GM18520 (cell line): ENCODE data around the gene EXOC4.

Source experiments
- ATAC-seq: cut with Tn5 transposase; IDR thresholded peaks from one replicate; pipeline ENCODE4 v1.9.1; 2021; ENCODE audit not compliant: unreplicated experiment

EXOC4 gene

DNA sequence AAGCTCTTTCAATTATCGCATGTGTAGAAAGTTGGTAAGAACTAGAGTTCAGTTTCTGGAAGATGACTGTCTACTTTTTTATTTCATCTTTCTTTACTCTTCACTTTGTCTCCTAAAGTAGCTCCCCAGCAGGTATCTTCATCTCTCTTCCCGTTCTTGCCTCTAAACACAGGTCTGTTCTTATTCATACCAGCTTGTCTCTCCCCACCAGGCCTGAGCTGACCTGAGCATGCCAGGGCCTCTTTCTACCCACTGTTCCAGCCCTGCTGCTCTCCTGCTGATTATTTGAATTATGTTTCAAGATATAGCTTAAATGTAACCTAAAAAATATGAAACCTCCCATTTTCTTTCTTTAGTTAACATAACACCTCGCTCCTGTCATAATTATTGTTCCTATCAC lies 488.2 kb downstream of the EXOC4 start:
- no peak for ATAC-seq

DNA sequence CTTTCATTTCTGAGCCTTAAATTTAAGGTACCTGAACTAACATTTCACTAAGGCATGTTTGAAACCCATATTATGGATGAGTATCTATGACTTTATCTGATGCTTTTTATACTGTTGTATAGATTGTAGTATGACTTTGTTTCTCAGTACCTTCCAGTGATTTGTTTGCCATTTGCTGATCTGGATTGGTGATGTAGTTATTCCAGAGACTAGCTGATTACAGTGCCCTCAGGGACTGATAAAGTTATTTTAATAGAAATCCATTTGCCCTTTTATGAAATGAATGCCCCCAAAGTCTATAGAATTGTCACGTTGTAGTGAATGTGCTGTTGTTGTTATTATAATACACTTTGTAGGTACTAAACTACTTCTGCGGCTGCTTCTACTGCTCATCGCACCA lies 488.8 kb downstream of the EXOC4 start:
- no peak for ATAC-seq

DNA sequence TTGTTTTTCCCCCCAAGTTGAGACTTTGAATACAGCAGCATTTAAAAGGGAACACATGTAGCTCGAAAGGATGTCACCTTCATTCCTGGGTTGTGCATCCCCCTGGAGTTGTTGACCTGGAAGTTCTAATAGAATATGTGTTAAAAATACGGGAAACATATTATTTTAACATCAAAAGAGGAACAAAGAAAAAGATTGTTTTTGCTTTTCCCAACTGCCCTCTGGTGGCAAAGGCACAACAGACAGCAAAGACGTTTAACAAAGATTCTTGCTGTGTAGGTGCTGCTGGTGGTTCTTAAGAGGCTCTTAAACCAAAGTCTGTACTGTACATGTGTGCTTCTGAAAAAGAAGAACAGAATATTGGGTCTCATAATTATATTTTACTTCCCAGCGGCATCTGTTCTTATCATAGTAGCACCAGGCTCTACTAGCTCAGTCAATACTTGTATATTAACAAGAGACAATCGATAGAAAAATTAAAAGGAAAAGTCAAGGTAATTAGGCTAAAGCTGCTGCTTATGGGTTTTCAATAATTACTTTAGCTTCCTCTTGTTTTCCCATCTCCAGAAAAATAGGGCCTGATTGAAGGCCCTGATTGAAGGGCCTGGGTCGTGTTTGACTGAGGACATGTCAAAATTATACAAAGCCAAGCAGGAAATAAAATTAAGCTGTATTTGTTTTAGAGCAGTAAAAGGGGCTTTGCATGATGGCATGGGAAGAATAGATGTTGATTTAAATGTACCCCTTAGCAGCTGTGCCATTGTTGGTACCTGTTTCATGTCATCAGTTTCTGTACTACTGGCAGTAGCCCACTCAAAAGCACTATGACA lies 490.0 kb downstream of the EXOC4 start:
- ATAC-seq, result no peak

DNA sequence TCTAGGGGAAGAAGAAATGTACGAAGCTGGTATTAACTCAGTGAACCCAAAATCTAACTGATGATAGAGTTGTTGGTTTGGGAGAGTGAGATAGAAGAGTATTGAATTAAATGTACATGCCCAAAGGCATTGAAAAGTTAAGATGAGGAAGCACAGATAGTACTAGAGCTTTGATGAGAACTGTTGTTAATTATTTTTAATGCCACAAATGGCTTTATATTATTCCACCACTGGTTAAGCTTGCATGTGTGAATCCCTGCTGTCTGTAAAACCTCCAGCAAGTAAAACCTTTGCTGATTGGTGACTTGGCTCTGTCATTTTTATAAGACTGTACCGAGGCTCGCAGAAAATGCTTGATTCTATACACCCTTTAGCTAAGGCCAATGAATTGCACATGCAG lies 491.6 kb downstream of the EXOC4 start:
- ATAC-seq, result no peak

DNA sequence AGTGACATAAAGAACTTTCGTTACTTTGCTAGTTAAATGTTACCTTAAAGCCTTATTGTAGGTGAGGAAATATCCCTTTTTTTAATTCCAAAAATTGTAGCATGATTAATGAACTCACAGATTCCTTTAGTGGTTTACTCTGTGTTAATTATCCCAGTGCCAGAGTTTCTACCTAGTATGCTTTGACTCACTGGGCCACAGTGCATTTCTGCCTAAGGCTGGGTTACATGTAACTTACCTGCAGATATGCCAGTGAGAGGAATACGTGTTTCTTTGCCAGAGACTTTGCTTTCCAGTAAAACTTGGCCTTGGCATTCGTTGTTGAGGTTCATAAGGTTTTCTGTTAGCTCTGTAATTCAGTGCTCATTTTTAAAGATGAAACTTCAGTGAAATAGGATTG lies 493.4 kb downstream of the EXOC4 start:
- ATAC-seq, result no peak

DNA sequence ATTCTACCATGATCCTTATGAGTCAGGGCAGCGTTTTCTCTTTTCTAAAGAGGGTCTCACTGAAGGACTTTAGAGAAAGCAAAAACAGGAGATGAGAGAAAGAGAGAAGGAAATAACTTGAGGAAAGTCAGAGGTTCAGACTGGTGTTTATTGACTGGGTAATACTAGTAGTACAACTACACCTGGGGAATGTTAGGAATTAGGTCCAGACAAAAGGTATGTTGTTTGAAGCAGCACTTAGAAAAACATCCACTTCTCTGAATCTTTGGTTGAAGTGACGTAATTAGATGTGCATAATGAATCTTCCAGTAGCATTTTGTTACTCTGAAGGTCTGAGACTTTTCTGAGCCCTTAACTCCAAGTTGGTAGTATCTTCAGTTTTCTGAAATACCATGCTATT lies 494.0 kb downstream of the EXOC4 start:
- no peak for ATAC-seq

DNA sequence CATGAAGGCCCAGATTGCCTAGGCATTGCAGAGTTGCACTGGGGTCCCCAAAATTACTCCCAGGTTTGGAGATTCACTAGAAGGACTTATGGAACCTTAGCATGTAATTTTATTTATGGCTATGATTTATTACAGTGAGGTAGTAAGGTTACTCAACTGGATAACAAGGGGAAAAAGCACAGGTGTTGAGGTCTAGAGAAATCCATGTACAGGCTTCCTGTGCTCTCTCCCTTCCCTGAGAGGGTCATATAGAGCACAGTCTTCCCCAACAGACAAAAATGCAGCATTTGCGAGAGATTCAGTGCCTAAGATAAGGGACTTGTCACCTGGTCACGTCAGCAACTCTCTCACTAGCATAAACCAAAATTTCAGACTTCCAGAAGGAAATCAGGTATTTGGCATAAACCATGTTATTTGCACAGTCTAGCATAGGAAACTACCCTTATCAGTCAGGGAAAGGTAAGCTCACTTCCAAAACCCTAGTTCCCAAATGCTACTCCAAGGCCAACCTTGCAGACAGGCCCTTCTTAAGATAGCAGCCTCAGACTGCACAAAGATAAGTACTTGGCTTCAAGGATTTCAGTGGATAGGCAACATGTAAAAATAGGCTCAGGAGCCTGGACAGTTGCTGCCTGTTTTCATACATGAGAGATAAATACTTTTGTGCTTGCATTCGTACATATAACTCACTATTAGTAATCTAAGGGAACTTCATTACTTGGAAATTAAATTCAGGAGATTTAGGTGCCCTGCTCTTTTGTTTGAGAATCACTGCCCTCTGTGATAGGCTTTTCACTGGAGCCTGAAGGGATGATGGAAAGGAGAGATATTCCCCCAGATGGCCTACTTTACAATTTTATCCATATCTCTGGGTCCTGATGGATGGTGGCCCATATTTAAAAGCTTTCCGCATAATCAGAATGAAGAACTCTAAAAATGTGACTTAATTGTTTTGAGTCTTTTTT lies 495.8 kb downstream of the EXOC4 start:
- no peak for ATAC-seq

DNA sequence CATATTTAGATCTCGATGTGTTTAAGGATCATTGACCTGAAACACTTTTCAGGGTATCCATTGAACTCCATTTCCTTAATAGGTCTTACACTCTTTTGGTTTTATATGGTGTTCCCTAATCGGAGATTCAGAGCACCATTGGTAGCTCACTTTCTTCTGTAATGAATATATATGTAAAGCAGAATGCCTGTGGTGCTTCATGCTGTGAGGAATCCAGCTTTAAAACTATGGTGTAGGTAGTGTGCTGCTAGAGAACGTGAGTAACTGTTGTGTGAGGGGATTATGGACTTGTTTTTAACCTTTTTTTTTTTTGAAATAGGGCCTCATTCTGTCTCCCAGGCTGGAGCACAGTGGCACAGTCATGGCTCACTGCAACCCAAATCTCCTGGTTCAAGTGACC lies 497.4 kb downstream of the EXOC4 start:
- ATAC-seq, result no peak

DNA sequence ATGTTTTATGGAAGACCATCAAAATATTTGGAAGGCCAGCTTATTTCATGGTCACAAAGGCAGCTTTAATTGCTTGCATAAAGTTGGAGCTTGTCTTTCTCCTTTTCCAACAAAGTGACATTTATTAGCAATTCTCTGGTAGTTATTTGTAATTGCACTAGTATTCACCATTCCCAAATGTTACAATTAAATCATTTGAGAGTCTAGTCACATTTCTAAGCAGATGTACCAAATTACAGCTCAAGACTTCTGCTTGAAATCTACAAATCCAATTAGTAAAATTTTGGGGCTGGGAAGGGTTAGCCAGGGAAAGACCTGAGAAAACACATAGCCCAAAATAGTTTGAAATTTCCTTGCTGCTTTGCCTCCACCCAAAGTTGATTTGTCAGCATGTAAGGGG lies 498.2 kb downstream of the EXOC4 start:
- ATAC-seq, result no peak

DNA sequence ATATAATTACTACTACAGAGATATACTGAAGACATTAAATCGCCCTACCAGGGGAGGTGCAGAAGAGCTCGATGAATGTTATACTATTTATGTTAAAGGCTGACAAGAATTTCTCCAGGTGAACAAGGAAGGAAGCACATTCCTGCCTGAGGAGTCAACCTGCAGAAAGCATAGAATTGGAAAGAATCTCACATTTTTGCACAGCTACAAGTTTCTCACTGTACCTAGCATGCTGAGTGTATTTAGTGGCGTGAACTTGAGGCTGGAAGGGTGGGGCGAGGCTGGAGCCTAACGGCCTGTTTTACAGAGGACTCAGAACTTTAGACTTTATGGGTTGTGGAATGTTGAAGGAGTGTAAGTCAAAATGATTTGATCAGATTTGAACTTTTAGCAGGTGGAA lies 500.6 kb downstream of the EXOC4 start:
- ATAC-seq, result no peak

DNA sequence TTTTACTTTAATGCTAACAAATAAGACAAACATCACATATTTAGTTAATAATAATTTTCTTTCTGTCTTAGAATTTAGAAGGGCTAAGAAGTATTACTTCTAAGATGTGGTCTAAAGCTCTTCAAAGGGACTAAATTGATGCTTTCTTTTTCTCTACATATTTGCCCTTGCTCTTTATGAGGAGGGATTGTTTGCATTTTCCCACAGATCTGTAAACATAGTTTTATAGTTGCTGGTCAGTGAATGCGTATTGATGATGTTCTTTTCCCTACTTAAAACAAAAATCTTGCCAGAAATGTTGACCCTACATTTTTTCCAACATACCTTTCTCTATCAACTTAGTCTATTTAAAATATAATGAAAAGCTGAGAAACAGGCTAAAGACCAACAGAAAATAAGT lies 501.8 kb downstream of the EXOC4 start:
- ATAC-seq, result no peak

DNA sequence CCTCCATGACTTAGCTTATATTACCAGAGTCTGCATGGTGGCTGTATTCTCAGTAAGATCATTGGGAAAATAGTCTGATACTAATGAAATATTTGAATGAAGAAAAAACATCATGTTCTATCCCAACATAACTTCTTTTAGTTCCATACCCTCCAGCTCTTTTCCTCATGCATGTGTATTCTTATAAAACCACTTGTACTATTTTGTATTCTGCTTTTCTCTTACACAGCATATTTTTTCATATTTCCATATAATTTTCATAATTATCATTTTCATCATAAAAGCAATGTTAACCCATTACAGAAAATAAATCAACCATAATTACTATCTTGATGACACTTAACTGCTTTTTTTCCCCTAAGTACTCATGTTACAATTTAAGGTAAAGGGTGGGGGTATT lies 503.0 kb downstream of the EXOC4 start:
- ATAC-seq, result no peak

DNA sequence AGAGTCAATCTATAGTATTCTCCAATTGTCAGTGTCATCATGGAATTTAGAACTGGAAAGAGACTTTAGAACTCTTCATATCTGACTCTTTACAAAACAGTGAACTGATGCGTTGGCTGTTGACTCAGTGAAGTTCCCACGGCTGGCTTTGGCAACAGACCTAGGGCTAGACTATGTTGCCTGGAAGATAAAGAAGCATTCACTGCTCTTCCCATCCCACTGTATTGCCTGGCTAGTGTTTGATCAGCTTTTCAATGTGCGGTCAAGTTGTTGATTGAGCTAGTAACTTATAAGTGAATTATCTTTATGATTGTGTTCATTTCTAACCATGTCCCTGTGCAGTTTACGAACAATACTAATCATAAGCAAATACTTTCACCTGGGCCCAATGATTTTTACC lies 508.6 kb downstream of the EXOC4 start:
- no peak for ATAC-seq

DNA sequence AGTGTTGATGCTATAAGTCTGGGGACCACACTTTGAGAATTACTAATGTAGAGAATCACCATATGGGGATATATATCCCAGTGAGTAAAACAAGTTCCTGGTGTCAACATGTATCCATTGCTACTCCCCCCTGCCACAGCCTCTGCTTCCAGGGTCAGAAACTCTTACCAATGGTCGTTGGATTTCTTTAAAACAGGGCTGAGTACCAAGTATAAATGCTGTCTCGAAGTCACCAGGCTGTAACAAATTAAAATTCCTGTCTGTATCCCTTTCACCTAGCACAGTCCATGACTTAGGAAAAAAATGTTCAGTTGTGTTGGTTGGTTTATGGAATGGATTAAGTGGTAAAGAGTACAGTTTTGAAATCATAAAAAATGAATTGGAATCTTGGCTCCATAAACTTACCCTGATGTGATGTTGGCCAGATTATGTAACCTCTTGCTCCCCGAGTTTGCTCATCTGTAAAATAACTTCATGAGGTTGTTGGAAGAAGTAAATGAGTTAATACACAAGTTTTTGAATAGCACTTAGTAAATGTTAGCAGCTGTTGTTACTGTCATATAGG lies 510.3 kb downstream of the EXOC4 start:
- no peak for ATAC-seq

DNA sequence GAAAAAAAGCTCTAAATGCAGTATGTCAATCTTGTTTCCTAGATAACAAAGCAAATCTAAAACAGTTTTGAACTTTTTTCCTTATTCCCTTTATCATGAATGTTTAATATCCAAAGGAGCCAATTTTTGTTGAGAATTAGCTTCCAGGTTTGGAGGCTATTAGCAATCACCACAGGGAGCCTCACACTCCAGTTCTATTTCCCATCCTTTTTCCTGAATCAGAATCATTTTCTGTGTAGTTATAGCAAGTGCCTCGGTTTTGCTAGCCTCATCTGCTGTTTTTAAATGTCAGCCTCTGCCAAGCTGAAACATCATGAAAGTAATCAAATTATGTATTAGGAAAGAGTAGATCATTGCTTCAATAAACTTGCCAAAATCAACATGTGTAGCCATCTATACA lies 516.8 kb downstream of the EXOC4 start:
- no peak for ATAC-seq

DNA sequence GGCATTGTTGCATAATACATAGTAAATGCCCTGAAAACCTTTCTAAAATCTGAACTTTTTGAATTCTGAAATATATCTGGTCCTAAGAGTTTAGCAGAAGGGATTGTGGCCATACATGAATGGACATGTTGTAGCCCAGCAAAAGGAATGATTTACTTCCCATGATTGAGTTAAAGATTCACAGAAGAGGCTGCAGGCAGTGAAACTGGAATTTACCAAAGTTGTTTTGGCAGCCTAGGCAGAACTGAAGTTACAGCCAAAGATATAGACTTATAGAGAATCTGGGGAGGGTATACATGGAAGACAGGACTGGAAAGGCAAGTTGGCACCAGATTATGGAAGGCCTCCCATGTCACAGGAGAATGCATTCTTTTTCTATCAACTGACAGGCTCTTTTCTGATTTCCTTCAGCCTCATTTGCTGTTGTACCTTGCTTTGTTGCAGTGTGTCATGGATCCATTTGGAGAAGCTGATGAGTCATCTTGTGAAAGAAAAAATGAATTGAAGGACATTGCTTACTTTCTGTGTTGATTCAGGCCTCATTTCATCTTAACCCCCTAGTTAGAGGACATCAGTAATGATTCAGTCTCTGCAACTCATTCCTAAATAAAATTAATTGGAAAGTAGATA lies 518.1 kb downstream of the EXOC4 start:
- no peak for ATAC-seq

DNA sequence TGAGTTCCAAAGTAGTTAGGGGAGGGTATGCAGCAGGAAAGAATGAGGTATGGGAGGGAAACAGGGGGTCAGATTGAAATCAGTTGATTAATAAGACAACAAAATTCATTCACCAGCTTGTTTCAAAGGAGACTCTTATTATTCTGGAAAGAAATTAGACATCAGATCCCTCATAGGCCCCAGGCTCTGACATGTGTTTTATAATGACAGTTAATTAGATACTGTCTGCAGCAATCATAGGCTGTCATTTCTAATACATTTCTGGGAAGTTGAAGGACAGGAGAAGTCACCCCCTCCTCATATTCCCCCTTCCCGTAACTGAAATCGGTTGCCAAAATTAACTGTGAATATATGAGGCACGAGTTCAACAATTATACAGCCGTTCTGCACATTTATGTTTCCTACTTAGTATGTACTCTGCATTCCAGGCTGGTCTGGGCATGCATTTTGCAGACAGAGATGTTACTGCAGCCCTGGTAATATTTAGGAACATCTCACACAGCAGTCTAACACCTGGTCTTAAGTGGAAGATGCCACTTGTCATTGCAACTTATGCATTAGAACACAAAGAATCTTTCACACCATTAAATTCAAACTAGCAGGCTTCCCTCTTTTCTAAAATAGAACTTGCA lies 519.0 kb downstream of the EXOC4 start:
- ATAC-seq, result no peak

DNA sequence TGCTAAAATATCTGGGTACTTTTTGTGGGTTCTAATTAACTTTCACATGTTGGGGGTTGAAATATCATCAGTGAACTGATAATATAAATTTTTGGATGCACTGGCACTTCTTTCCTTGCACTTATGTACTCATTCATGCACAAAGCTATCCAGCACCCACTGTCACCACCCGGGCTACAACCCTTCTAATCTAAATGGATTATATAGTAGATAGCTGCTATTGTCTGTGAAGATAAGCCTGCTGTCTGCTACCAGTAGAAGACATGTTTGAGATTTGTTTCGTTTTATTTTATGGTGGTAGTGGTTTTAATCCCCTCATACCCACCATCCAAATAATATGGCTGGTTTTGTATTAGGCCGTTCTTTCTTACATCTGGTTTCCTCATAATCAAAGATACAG lies 520.7 kb downstream of the EXOC4 start:
- ATAC-seq, result no peak

DNA sequence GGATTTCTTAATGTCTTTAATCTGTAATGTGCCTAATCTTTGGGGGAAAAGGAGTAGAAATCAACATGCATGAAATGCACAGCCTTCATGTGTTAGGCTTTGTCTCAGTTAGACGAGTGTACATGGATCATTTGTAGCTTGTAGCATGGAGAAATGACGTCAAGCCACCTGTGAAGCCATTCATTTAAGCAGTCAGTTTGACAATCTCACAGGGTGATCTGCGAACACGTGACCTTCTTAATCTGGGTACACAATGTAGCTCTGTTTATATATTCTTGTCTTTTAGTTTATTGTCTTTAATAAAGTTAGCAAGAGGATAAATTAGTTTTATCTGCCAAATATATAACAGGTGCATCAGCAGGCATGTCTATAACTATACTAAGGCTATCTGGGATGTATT lies 522.3 kb downstream of the EXOC4 start:
- no peak for ATAC-seq

DNA sequence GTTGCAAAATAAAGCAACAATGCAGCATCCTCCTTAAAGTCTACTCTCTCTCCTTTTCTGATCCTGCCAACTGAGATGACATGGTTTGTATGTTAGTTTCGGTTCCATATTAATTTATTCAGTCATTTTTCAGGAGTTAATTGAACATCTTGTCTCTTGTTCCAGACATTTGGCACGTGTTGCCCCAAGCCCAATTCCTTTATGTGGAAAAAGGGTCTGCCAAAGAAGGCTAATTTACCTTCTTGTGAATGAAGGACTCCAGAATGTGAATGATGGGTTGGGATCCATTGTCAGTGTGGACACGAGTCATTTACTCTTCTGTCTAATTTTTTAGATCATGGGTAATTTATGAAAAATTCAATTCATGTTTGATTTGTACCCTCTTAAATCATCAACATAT lies 523.4 kb downstream of the EXOC4 start:
- no peak for ATAC-seq

DNA sequence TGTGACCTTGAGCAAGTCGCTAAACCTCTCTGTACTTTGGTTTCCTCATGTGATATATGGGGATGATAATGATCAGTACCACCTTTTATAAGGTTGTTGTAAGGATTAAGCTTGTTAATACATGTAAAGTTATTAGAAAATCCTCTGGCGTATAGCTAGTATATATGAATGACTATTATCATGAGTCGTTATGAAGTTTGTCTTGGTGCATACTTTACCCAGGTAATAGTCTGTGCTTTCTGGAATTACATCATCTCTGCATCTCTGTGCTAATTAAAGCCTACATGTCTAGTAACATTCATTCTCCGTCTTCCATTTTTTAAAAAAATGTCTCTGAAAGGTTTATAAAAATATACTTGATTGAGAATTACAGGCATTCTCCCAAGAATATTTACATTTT lies 524.8 kb downstream of the EXOC4 start:
- no peak for ATAC-seq
